ENCODE results near the gene GATAD2A.

GATAD2A gene

GRCh38 chr19:19488875-19489690, 83.6 kb downstream of the GATAD2A start:
- DNase-seq (ENCODE audit: low read depth, low spot score): peak; percentile 96

- DNase-seq (ENCODE audit: low read depth, low spot score): no peak
Measured at GRCh38 chr19:19489804-19490204, 84.3 kb downstream of the GATAD2A start.

DNA sequence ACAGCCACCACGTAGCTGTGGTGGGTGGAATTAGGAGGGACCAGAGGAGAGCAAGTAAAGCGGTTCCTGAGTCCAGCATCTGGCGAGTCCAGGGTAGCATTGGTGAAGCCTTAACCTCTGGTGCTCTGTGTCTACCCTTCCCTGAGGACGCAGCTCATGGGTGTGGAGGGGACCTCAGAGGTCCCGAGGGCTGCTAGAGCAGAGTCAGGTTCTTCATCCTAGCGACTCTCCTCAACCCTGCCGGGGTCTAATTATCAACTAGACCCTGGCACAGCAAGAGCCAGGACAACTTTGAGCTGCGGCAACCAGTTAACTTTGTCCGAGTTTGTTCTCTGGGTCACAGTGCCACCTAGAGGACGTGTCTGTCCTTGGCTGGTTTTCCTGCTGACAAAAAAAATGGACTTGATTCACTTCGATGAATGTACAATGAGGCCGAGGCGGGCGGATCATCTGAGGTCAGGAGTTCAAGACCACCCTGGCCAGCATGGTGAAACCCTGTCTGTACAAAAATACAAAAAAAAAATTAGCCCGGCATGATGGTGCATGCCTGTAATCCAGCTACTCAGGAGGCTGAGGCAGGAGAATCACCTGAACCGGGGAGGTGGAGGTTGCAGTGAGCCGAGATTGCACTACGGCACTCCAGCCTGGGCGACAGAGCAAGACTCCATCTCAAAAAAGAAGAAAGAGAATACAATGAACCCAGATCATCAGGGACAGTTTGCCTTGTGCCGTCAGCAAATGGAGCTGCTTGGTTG, 84.9 kb downstream of the GATAD2A start:
- DNase-seq (ENCODE audit: low read depth, low spot score): peak; percentile 90

DNA sequence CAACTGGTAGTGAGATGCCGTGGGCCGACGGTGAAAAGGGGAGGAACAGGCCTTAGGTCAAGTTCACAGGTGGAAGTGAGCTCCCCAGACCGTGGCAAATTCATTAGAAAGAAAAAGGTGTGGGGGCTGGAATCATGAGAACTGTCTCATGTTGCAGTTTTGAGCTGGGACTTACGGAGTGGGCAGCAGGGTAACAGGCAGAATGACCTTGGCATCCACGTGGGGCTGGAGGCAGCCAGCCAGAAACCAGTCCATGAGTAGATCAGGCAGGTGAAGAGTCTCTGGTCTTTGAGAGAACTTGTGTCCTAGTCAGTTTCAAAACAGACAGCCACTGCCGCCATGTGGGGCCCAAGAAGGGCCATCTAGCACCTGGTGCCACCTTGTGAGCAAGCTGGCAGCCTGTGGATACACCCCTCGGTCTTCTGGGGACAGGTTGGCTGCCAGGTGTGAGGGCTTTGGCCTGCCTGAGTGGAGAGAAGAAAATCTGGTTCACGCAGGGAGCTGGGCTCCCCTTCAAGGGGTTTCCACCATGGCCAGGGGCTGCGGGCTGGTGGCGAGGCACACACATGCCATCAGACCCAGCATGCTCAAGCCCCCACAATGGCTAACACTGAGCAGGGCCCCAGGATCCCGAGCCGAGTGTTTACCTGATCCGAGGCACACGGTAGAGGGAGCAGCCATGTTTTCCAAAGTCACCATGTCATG, 86.0 kb downstream of the GATAD2A start:
- no peak for DNase-seq (ENCODE audit: low read depth, low spot score)

DNA sequence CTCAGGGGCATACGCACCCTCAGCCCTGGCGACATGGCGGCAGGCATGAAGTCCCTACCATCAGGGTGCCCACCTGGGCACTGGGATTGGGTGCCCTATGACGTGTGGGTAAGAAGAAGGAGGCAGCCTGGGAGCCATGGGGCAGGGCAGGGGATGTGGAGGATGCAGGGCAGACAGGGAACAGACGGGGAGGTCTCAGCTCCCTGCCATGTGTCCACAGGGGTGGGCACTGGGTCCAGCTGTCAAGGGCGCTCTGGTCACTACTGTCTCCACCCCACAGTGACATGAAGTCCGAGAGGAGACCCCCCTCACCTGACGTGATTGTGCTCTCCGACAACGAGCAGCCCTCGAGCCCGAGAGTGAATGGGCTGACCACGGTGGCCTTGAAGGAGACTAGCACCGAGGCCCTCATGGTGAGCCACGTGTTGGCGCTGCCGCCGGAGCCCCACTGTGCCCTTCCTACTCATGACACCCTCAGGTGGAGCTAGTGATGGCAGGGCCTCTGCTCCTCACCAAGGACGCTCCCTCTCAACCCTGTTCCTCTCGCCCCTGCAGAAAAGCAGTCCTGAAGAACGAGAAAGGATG, 86.6 kb downstream of the GATAD2A start:
- no peak for DNase-seq (ENCODE audit: low read depth, low spot score)

GRCh38 chr19:19493841-19494546, 88.5 kb downstream of the GATAD2A start:
- no peak for DNase-seq (ENCODE audit: low read depth, low spot score)

DNA sequence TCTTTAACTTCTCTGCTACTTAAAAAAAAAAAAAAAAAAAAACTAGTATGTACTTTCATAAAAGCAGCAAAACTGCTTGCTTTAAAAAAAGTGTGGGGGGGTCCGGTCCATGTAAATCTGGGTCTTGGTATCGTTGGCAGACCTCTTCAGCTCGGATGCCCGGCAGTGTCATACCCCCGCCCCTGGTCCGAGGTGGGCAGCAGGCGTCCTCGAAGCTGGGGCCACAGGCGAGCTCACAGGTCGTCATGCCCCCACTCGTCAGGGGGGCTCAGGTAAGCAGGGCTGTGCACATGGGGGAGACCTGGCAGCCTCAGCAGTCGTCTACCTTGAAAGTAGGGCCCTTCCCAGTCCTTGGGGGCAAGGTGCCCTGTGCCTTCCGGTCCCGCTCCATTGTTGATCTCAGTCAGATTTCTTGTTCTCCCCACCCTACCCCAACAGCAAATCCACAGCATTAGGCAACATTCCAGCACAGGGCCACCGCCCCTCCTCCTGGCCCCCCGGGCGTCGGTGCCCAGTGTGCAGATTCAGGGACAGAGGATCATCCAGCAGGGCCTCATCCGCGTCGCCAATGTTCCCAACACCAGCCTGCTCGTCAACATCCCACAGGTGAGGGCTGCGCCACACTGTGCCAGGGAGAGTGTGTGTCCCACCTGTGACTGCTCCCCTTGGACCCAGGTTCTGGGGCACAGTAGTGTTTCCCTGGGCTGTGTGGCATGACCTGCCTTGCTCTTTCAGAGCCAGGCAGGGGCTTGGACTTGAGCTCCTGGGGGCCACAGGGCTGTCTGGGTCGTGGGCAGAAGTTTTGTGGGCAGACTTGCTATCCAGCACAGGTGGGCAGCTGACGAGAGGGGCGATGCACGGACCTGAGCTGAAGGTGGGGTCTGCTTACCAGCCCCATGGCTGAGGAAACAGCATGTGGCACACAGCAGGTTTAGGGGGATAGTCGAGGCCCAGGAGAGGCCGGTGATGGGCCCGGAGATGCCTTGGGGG, 90.4 kb downstream of the GATAD2A start:
- DNase-seq (ENCODE audit: low read depth, low spot score): no peak

- DNase-seq (ENCODE audit: low read depth, low spot score): no peak
Measured at GRCh38 chr19:19498255-19498991, 92.9 kb downstream of the GATAD2A start.

GRCh38 chr19:19499272-19499995, 94.0 kb downstream of the GATAD2A start:
- no peak for DNase-seq (ENCODE audit: low read depth, low spot score)

DNA sequence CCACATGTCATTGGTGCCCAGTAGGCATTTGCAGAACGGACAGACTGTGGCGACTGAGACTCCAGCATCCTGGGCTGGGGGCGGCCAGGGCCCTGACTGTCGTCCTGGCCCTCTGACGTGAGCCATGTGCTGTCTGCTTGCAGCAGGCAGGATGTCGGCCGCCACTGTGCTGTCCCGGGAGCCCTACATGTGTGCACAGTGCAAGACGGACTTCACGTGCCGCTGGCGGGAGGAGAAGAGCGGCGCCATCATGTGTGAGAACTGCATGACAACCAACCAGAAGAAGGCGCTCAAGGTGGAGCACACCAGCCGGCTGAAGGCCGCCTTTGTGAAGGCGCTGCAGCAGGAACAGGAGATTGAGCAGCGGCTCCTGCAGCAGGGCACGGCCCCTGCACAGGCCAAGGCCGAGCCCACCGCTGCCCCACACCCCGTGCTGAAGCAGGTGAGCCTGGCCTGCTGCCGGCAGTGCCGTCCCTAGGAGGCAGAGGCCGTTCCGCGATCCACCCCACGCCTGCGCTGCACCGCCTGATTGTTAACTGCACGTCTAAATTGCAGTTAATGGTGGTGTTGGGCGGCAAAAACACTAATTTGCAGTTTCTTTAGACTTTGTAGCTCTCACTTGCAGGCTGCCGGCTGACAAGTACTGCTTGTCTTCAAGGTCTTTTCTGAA, 95.6 kb downstream of the GATAD2A start:
- no peak for DNase-seq (ENCODE audit: low read depth, low spot score)

GRCh38 chr19:19501798-19502197, 96.3 kb downstream of the GATAD2A start:
- DNase-seq (ENCODE audit: low read depth, low spot score): no peak

- DNase-seq (ENCODE audit: low read depth, low spot score): no peak
Measured at GRCh38 chr19:19502281-19502680, 96.8 kb downstream of the GATAD2A start.

DNA sequence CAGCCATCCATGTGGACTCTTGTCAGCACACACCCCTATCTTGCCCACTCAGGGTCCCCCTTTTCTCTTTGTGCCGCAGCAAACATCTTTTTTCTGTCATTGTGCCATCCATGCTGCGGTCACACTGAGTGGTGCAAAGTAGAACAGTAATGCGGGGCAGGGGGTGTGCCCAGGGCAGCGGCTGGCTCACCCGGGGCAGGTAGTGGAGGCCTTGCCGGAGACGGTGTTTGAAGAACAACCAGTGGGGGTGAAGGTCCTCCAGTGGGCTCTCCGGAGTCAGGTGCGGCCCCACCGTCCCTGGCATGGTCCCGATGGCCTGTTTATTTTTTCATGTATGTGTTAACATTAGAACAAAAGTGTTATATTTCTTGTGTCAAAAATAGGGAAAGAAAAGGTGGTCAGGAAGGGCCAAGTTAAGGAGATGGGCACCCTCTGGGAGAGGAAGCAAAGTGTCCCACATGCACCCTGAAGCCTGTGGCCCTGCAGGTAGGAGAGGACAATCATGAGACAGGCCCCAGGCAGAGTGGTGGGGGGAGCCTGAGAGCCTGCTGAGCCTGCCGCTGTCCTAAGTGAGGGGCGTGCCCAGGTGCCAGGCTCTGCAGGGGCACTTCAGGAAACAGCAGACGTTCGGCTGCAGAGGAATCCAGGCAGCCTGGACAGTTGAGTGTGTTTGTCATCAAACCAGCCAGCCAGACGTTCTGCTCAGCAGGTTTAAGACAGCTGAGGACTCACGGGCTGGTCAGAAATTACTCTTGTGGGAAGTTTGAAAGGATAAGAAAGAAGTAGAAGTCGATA, 97.5 kb downstream of the GATAD2A start:
- DNase-seq (ENCODE audit: low read depth, low spot score): no peak

DNA sequence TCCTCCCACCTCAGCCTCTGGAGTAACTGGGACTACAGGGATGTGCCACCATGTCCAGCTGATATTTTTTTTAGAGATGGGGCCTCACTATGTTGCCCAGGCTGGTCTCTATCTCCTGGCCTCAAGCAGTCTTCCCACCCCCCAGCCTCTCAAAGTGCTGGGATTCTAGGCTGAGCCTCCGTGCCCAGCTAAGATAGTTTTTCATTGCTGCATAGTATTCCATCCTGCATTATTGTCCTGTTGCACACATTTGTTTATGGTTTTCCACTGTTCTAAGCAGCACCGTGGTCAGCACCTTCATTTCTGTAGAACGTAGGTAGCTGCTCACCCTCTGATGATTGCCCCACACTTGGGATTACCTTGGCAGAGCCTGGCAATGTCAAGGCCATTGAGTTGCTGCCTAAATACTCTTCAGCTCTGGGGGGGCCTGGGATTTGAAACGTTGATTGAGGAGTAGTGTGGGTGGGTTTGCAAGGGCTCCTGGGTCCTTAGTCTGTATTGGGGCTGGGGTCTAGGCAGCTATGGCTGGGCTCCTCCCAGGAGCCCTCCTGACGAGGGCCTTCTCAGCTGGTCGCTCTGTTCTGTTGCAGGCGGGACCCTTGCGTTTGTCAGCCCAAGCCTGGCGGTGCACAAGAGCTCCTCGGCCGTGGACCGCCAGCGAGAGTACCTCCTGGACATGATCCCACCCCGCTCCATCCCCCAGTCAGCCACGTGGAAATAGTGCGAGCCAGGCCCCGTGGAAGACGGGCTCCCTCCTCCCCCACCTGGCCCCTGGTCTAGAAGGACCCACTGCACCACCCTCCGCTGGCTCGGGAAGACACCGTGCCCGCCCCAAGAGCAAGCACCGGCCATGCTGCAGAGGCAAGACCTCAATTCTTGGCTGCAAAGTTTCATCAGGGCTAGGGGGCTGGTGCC, 99.5 kb downstream of the GATAD2A start:
- DNase-seq (ENCODE audit: low read depth, low spot score): no peak

DNA sequence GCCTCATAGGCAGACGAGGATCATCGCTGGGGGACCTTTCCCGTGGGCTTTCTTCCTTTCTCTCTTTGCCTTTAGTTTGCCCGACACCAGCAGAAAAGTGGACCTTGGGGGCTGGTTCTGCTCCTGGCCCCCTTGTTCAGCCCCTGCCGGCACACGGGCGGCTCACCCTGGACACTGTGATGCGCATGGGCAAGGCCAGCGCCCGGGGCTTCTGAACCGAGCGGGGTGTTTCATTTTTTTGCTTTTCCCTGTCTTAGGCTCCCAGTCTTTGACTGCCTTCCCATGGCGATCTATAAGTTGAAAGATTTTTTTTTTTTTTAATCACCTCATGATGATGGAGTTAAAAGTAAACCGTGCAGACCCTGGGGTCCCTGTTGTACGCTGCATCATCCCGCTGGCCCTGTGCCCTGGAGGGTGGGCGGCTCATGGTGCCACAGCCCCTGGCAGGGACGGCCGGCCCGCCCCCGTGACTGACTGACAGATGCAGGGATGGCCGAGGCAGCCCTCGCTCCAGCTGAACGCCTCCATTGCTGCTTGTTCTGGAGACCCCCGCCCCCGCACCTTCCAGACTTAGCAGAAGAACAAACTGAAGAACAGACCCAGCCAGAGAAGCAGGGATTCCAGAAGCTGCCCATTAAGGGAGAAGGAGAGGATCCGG, 100.3 kb downstream of the GATAD2A start:
- DNase-seq (ENCODE audit: low read depth, low spot score): no peak

- DNase-seq (ENCODE audit: low read depth, low spot score): no peak
Measured at GRCh38 chr19:19506592-19506991, 101.1 kb downstream of the GATAD2A start.

Data from ELF-1 (cell line).